Measurements from ENCODE around the gene HTR4.
"Not testable (repeated sequence)": the region's sequence is repeated elsewhere in the genome, so short reads cannot be mapped to it uniquely, and the experiment has no call there.

HTR4 gene

DNA sequence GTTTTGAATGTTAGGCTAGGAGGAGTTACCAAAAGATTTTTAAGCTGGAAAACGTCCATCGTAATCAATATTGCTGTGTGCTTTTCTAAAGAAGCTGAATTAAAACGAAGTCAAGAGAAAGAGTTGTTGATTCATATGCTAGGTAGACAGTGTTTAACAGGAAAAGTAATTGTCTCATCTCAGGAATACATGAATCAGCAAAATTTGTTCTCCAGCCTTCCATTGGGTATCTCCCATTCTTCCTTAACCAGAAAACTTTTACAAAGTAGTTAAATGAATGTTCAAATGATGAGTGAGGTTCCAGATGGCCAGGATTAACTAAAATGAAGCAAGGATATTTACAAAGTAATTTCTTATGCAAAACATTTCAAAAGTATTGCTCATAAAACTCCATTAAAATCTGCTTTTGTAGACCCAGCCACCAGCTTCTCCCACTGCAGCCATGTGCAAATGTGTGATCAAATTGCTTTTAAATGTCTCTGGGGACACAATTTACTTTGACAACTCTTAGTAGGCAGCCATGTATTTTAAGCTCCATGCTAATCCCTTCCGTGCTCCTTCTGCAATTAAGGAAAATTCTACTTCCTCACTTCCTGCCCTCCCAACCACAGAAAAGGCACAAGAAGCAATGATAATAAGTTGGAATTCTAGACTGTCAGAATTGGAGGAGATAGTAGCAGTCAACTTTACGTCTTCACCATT is 121.2 kb downstream of the HTR4 start:
- DNase-seq (ENCODE audit: low spot score): no peak

- not testable (repeated sequence) for DNase-seq (ENCODE audit: low spot score)
These were observed 124.9 kb downstream of the HTR4 start for GRCh38 chr5:148529450-148529849.

DNA sequence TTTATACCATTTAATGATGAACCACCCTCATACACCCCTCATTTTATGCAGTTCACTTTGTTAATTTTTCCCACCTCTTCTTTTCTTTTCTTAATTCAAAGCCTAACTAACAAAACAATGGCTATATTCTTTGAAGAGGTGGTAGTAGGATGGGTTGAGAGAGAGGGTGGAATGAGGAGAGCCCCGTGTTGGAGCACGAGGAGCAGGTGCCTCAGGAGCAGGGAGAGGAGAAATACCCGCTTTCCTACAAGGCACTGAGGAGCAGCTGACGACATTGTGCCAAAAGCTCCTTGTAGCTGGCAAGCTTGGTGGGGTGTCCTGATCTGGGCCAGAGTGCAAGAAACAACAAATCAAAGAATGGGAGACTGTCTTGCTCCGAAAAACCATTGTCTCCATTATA is 129.6 kb downstream of the HTR4 start:
- no peak for DNase-seq (ENCODE audit: low spot score)

DNA sequence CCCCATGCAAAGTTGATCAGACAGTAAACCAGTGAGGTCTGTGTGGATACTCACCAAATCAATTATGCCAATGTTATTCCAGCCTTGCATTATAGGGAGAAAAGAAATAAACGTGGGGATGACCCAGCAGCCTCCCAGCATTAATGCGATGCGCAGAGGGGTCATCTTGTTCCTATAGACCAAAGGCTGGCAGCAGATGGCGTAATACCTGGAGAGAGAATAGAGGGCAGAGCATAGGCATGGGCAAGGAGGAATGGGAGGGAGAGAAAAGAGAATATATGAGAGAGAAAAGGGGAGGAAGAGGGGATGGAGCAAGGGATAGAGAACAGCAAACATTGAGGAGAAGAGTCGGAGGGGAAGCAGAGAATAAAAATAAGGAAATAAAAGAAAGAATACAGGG is 131.2 kb downstream of the HTR4 start:
- no peak for DNase-seq (ENCODE audit: low spot score)

DNA sequence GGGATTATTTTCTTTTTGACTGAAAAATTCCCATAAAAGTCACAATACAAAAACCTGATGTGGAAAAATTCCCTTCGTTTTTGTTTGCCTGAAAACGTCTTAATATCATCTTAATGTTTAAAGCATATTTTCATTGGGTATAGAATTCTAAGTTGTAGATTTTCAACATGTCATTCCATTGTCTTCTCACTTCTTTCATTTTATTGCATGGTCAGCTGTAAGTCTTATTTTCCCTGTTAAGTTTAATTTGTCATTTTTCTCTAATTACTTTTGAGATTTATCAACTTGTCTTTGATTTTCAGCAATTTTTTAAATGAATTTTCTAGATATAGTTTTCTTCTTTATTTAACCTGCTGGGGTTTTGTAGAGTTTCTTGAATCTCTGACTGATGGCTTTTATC is 138.9 kb downstream of the HTR4 start:
- no peak for DNase-seq (ENCODE audit: low spot score)

DNA sequence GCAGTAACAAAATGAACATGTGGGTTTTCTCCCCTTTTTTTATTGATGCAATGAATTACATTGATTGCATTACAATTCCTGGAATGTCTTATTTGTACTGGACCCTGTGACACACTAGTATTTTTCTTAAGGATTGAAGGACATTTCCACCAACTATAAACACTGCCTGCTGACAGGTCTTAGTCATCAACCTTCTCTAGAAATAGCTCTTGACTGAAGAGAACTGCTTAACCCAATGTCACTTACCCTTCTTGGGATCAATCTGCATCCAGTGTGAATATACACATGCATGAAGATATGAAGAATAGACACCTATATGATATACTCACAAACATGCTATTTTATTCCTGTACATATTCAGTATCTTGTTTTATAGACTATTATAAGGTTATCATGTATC is 140.0 kb downstream of the HTR4 start:
- DNase-seq (ENCODE audit: low spot score): no peak

DNA sequence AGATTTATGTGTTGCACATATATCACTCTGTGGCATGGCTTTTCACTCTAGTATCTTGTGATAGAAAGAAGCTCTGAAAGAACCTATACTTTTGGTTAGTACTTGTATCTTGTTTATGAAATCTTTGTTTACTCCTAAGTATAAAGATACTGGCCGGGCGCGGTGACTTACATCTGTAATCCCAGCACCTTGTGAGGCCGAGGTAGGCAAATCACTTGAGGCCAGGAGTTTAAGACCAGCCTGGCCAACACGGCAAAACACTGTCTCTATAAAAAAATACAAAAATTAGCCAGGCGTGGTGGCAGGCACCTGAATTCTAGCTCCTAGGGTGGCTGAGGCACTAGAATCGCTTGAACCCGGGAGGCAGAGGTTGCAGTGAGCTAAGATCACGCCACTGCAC is 141.8 kb downstream of the HTR4 start:
- no peak for DNase-seq (ENCODE audit: low spot score)

DNA sequence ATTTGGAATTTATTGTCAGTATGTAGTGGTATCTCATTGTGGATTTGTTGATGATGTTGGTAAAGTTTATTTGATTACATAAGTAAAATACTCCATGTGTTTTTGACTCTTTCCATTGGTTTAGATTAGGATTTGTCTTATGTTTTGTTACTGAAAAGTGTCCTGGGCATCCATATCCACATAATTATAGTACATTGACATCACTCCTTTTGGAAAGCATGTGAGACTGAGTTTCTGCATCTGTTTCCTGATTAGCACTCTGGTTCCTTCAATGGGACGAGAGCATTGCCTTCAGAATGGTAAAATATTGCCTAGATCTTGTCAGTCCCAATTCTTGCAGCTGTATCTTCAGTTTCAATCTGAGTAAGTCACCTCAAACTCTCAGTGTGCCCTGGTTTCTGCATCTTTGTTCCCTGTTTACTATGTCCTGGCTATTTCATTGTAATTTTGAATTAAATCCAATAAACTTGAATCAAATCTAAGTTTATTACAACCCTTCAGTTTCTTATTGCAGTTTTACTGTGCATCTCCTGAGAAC is 142.4 kb downstream of the HTR4 start:
- DNase-seq (ENCODE audit: low spot score): no peak

DNA sequence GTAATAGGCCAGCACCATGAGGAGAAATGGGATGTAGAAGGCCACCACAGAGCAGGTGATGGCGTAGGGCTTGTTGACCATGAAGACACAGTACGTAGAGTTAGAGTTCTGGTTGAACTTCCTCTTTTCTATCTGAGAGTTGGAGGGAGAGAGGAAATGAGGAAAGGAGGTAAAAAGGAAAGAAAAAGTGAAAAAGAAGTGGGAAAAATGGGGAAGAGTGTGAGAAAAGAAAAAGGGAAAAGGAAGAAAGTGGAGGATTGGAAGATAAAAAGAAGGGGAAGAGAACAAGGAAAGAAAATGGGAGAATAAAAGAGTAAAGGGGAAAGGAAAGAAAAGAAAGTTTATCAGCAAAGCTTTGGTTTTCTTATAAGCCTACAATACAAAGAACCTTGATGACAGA is 144.4 kb downstream of the HTR4 start:
- DNase-seq (ENCODE audit: low spot score): no peak

DNA sequence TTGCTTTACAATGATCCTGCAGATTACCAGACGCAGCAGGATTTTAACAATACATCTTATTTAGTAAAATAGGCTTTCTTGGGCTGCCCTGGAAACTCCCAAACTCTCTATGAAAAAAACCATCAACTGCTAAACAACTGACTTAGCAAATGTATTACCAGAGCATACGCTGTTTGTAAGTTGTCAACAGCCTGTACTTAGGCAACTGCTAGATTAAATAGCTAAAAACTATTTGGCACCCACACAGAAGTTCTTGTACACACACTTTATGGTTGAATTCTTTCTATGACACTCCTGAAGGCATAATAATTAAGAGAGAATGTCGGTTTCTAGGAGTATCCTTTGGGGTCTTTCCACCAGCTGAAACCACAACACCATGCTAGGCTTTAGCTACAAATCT is 146.7 kb downstream of the HTR4 start:
- no peak for DNase-seq (ENCODE audit: low spot score)

GRCh38 chr5:148499452-148499851 is 154.9 kb downstream of the HTR4 start:
- DNase-seq (ENCODE audit: low spot score): no peak

GRCh38 chr5:148497757-148498156 is 156.6 kb downstream of the HTR4 start:
- no peak for DNase-seq (ENCODE audit: low spot score)

DNA sequence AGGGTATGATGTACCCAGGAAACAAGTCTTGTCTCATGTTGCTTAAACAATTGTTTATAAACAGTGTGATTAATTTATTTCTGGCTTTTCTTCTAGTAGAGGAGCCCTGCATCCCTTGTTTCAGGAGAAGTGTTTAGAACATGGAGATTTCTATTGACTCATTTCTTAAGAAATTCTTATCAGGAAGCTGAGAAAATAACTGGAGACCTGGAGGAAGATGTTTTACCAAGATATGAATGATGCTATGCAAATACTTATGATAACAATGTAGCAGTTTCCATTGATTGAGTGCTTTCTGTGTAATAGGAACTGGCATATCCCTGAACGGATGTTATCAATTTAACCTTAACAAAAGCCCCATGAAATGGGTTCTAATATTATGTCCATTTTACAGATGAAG is 162.0 kb downstream of the HTR4 start:
- no peak for DNase-seq (ENCODE audit: low spot score)

GRCh38 chr5:148491793-148492184 is 162.5 kb downstream of the HTR4 start:
- no peak for DNase-seq (ENCODE audit: low spot score)

- DNase-seq (ENCODE audit: low spot score): no peak
These were observed 163.1 kb downstream of the HTR4 start for GRCh38 chr5:148491015-148491792.

DNA sequence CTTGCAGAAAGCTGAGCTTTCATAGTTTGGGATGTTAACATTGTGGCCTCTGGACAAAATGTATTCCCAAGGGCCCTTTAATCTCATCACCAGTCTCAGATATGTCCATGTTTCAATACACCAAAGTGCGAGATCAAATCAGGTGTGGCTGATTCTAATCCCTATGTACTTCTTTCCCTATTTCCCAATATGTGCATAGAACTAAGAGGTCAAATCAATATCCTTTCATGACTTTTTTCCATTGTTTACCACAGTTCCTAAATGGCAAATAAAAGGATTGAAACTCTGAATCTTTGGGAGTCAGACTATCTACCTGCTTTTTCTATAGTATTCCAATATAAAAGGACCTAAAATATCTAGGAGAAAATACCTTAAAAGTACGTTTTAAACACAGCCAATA is 165.6 kb downstream of the HTR4 start:
- no peak for DNase-seq (ENCODE audit: low spot score)

DNA sequence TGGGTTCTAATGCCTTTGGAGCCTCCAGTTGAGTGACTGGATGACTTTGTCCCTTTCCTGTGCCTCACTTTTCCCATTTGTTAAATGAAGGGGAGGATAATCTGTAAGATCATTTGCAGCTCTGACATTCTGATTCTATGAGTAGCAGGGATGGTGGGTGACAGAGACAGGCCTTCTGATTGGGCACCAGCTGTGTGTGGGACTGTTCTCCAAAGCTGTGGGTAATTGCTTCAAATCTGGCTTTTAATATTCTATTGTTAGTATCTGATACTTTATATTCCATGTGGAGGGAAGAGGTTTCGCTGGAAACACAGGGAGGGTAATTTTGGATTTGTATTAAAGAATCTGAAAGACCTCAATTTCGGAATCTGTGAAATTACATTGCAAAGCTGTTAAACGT is 167.9 kb downstream of the HTR4 start:
- no peak for DNase-seq (ENCODE audit: low spot score)

GRCh38 chr5:148484651-148485050 is 169.7 kb downstream of the HTR4 start:
- DNase-seq (ENCODE audit: low spot score): no peak

GRCh38 chr5:148483750-148484149 is 170.6 kb downstream of the HTR4 start:
- DNase-seq (ENCODE audit: low spot score): no peak

GRCh38 chr5:148482697-148483462 is 171.4 kb downstream of the HTR4 start:
- DNase-seq (ENCODE audit: low spot score): no peak

GRCh38 chr5:148482196-148482595 is 172.1 kb downstream of the HTR4 start:
- DNase-seq (ENCODE audit: low spot score): no peak

GRCh38 chr5:148477429-148477828 is 176.9 kb downstream of the HTR4 start:
- DNase-seq (ENCODE audit: low spot score): no peak

DNA sequence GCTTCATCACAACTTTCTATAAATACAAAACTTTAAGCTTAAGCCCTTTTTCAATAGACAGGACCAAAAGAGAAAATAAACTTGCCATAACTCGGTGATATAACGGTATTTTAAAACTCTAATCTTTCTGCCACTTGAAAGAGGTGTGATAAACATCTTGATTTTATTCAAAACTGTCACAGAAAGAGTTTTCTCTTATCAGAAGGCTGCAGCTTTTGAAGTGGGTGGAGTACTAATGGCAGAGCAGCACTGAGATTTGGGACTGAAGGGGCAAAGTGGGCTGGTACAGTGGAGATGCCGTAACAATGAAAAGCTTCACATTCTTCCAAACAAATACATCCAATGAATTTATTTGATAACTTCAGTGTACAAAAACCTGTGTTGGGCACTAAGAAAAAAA is 178.0 kb downstream of the HTR4 start:
- no peak for DNase-seq (ENCODE audit: low spot score)
